GM23338 (cell line): ENCODE results near the gene MCAT. TPM values are rescaled to one million over a fixed set of nuclear protein-coding genes. Genes with fewer than 3 reads are reported as not detected.

Source experiments
- ATAC-seq: fragments of 200-7000 bp; cut with Tn5 transposase; 3 replicates; pipeline ENCODE4 v1.9.1; 2020
- DNase-seq: peaks from one replicate; pipeline ENCODE4 v3.0.0-alpha.2; 2015; ENCODE audit warnings: low spot score
- H2AFZ ChIP-seq: fragments of 200-600 bp; sonication (generic); 2 replicates; pipeline ENCODE4 v1.8.0; 2016; ENCODE audit warnings: antibody characterized with exemption, mild to moderate bottlenecking, moderate library complexity
- H3F3A ChIP-seq: fragments of 200-600 bp; sonication (generic); replicated peaks from 2 replicates; pipeline ENCODE4 v1.8.0; 2017; ENCODE audit warnings: antibody characterized with exemption, mixed run types, low read depth
- H3K27ac ChIP-seq: fragments of 200-600 bp; sonication (generic); 2 replicates; pipeline ENCODE4 v1.6.1; 2016; ENCODE audit warnings: low read depth
- H3K27me3 ChIP-seq: fragments of 200-600 bp; sonication (generic); 2 replicates; pipeline ENCODE4 v1.8.0; 2016; ENCODE audit warnings: mild to moderate bottlenecking, mixed run types, moderate library complexity; ENCODE audit not compliant: insufficient read depth
- H3K36me3 ChIP-seq: fragments of 200-600 bp; sonication (generic); 2 replicates; pipeline ENCODE4 v1.8.0; 2016; ENCODE audit warnings: mild to moderate bottlenecking; ENCODE audit not compliant: insufficient read depth
- H3K4me1 ChIP-seq: fragments of 200-600 bp; sonication (generic); 2 replicates; pipeline ENCODE4 v1.8.0; 2016; ENCODE audit warnings: mild to moderate bottlenecking, moderate library complexity; ENCODE audit not compliant: insufficient read depth
- H3K4me2 ChIP-seq: fragments of 200-600 bp; sonication (generic); 2 replicates; pipeline ENCODE4 v1.7.1; 2017; ENCODE audit warnings: mixed run types
- H3K4me3 ChIP-seq: fragments of 200-600 bp; sonication (generic); 2 replicates; pipeline ENCODE4 v1.6.1; 2016; ENCODE audit warnings: mixed run types
- H3K79me2 ChIP-seq: fragments of 200-600 bp; sonication (generic); replicated peaks from 2 replicates; pipeline ENCODE4 v1.8.0; 2017; ENCODE audit warnings: mild to moderate bottlenecking; ENCODE audit not compliant: insufficient read depth
- H3K9me2 ChIP-seq: fragments of 200-600 bp; sonication (generic); 2 replicates; pipeline ENCODE4 v1.8.0; 2017; ENCODE audit not compliant: insufficient read depth
- H4K20me1 ChIP-seq: fragments of 200-600 bp; sonication (generic); replicated peaks from 2 replicates; pipeline ENCODE4 v1.8.0; 2017; ENCODE audit warnings: mild to moderate bottlenecking; ENCODE audit not compliant: insufficient read depth
- H3K27ac Mint-ChIP-seq: 2 replicates; pipeline ENCODE4 v1.8.0; 2020; ENCODE audit warnings: inconsistent platforms, mild to moderate bottlenecking, moderate library complexity, mixed read lengths
- H3K27me3 Mint-ChIP-seq: 3 replicates; pipeline ENCODE4 v1.8.0; 2022; ENCODE audit warnings: low read depth, mild to moderate bottlenecking, moderate library complexity, mixed read lengths, inconsistent platforms; ENCODE audit not compliant: insufficient read depth, poor library complexity
- H3K36me3 Mint-ChIP-seq: 3 replicates; pipeline ENCODE4 v1.8.0; 2021; ENCODE audit warnings: low read depth, mild to moderate bottlenecking, inconsistent platforms, moderate library complexity, mixed read lengths
- H3K4me1 Mint-ChIP-seq: 3 replicates; pipeline ENCODE4 v1.8.0; 2020; ENCODE audit warnings: mild to moderate bottlenecking, inconsistent platforms, mixed read lengths
- H3K4me3 Mint-ChIP-seq: 3 replicates; pipeline ENCODE4 v1.8.0; 2021; ENCODE audit warnings: moderate library complexity, mild to moderate bottlenecking, inconsistent platforms, mixed read lengths
- H3K9me3 Mint-ChIP-seq: 3 replicates; pipeline ENCODE4 v1.8.0; 2020; ENCODE audit warnings: moderate library complexity, mild to moderate bottlenecking, inconsistent platforms, mixed read lengths
- CREB1 ChIP-seq: fragments of 250-450 bp; sonication (Bioruptor Pico); IDR thresholded peaks from 2 replicates; pipeline ENCODE4 v1.5.0; 2020; ENCODE audit warnings: low read depth, mild to moderate bottlenecking, moderate library complexity
- ETS1 ChIP-seq: IDR thresholded peaks from 2 replicates; pipeline ENCODE4 v1.6.1; 2016; ENCODE audit warnings: antibody characterized with exemption
- NANOG ChIP-seq: IDR thresholded peaks from 2 replicates; pipeline ENCODE4 v1.6.1; 2016; ENCODE audit warnings: antibody characterized with exemption, borderline replicate concordance
- POLR2AphosphoS5 ChIP-seq: IDR thresholded peaks from 2 replicates; pipeline ENCODE4 v1.6.1; 2016; ENCODE audit warnings: antibody characterized with exemption, low read depth
- REST ChIP-seq: IDR thresholded peaks from one replicate; pipeline ENCODE4 v1.6.1; 2018; ENCODE audit warnings: antibody characterized with exemption; ENCODE audit not compliant: unreplicated experiment
- STAT1 ChIP-seq: IDR thresholded peaks from one replicate; pipeline ENCODE4 v1.6.1; 2016; ENCODE audit warnings: antibody characterized with exemption; ENCODE audit not compliant: unreplicated experiment
- ZNF114 ChIP-seq: fragments of 250-450 bp; sonication (Bioruptor Pico); IDR thresholded peaks from 2 replicates; pipeline ENCODE4 v1.5.0; 2020; ENCODE audit warnings: mild to moderate bottlenecking, moderate library complexity
- ZNF331 ChIP-seq: fragments of 250-450 bp; sonication (Bioruptor Pico); IDR thresholded peaks from 2 replicates; pipeline ENCODE4 v1.5.0; 2020; ENCODE audit warnings: low read depth, mild to moderate bottlenecking, moderate library complexity
- polyA plus RNA-seq: library from polyadenylated mRNA; unstranded; fragments of >200 nt; fragmentation: Nextera tagmentation; extraction: Ambion mirVana; gene quantifications from 2 replicates; pipeline ENCODE4 v1.2.1, GENCODE V29; 2016
- total RNA-seq: library from RNA; depleted of rRNA; stranded (reverse); fragments of >200 nt; shearing (Covaris generic); gene quantifications from 2 replicates; pipeline ENCODE4 v1.2.3, GENCODE V29; 2014
- TF ChIP-seq, protein P1 (sequence below), 2 experiments: fragments of 200-600 bp in 1 of 2; sonication (generic) in 1 of 2; conservative IDR thresholded peaks; 2 replicates each; pipeline versions ENCODE4 v1.5.1 to v1.6.1; 2016 to 2017; ENCODE audit warnings: antibody characterized with exemption in 2 of 2, low read depth in 2 of 2, mild to moderate bottlenecking in 2 of 2, moderate library complexity in 1 of 2

Gene MCAT
- total and polyA plus RNA-seq, 2 experiments from 2014 or later: 9.7 to 16.9 TPM

- TF ChIP-seq ZNF114: no peak
- TF ChIP-seq, protein P1, sequence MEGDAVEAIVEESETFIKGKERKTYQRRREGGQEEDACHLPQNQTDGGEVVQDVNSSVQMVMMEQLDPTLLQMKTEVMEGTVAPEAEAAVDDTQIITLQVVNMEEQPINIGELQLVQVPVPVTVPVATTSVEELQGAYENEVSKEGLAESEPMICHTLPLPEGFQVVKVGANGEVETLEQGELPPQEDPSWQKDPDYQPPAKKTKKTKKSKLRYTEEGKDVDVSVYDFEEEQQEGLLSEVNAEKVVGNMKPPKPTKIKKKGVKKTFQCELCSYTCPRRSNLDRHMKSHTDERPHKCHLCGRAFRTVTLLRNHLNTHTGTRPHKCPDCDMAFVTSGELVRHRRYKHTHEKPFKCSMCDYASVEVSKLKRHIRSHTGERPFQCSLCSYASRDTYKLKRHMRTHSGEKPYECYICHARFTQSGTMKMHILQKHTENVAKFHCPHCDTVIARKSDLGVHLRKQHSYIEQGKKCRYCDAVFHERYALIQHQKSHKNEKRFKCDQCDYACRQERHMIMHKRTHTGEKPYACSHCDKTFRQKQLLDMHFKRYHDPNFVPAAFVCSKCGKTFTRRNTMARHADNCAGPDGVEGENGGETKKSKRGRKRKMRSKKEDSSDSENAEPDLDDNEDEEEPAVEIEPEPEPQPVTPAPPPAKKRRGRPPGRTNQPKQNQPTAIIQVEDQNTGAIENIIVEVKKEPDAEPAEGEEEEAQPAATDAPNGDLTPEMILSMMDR (conservative IDR thresholded peaks at IDR 0.05; ENCODE audit: low read depth in 2 of 2): no peak
Measured at GRCh38 chr22:43174941-43175531, 31.8 kb upstream of the MCAT start (continued).

DNA sequence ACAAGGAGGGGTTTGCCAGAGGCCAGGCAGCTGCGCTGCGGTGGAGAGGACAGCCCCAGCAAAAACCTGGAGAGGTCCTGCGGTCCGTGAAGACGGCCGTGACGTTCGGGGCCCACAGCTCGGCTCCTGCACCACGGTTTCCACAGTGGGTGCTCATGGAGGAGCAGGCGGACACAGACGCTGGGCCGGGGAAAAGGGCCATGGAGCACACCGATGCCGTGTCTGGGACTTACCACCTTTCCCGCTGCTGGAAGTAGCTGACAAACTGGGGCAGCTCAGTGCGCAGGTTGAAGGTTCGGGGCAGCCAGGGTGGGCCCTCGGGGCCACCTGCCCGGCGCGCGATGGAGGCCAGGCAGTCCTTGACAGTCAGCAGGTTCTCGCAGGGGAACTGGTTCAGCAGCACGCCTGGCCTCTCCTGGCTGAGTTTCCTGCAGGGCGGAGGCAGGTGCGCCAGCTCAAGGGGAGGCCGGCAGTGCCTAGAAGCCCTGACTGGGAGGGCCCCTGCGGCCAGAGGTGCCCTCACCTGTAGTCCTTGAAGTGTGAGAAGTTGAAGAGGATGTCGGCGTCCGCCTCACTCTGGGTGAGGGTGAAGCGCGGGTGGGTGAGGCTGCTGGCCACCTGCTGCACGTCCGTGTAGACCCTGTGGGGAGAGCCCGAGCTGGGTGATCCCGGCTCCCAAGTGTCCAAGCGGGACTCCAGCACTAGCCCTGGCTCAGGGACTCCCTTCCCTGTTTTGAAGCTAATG lies 30.9 kb upstream of the MCAT start:
- peaks cover 8% of the 10 kb centered on the region for H3K27me3 Mint-ChIP-seq
- Histone ChIP-seq H4K20me1 (no peaks in the 10 kb centered on the region), H3K36me3 (peaks cover 13% of the 10 kb centered on the region; the same call in 1 of the 2 replicates), H3K4me3 (no peak overlapping the region), H3K27me3 (no peaks in the 10 kb centered on the region), H3K9me2 (no peaks in the 10 kb centered on the region), H3K79me2 (no peaks in the 10 kb centered on the region), H3F3A (no peaks in the 10 kb centered on the region), H2AFZ (no peak overlapping the region), H3K27ac (no peak overlapping the region), H3K4me2 (no peak overlapping the region), H3K4me1 (no peaks in the 10 kb centered on the region)
- no peak overlapping the region for H3K4me3 Mint-ChIP-seq
- no peaks in the 10 kb centered on the region for H3K4me1 Mint-ChIP-seq
- DNase-seq: no peak
- no peaks in the 10 kb centered on the region; the same call in 2 of the 3 replicates for H3K9me3 Mint-ChIP-seq
- H3K36me3 Mint-ChIP-seq: peaks cover 76% of the 10 kb centered on the region
- no peak for ATAC-seq
- H3K27ac Mint-ChIP-seq: no peak overlapping the region
- TF ChIP-seq ZNF114 (no peak), REST (no peak), CREB1 (no peak), POLR2AphosphoS5 (no peak)

GRCh38 chr22:43173566-43173965 lies 30.4 kb upstream of the MCAT start:
- H3K36me3 Mint-ChIP-seq: peaks cover 74% of the 10 kb centered on the region
- H3K4me3 ChIP-seq: no peak overlapping the region
- DNase-seq (no peak), ATAC-seq (no peak)
- H3K36me3 ChIP-seq: peaks cover 13% of the 10 kb centered on the region; the same call in 1 of the 2 replicates
- H3K4me3 Mint-ChIP-seq: no peak overlapping the region
- H3K4me1 Mint-ChIP-seq: no peaks in the 10 kb centered on the region
- no peak overlapping the region for H3K27ac Mint-ChIP-seq
- no peak overlapping the region for H3K4me2 ChIP-seq
- H3K27me3 ChIP-seq: no peaks in the 10 kb centered on the region
- H4K20me1 ChIP-seq: no peaks in the 10 kb centered on the region
- H3K9me2 ChIP-seq: no peaks in the 10 kb centered on the region
- H3K4me1 ChIP-seq: no peaks in the 10 kb centered on the region
- H3K27ac ChIP-seq: no peak overlapping the region
- H2AFZ ChIP-seq: no peak overlapping the region
- no peaks in the 10 kb centered on the region for H3F3A ChIP-seq
- no peaks in the 10 kb centered on the region for H3K79me2 ChIP-seq
- no peaks in the 10 kb centered on the region; the same call in 2 of the 3 replicates for H3K9me3 Mint-ChIP-seq
- peaks cover 6% of the 10 kb centered on the region for H3K27me3 Mint-ChIP-seq
- TF ChIP-seq ZNF331 (CRISPR knock-in tag) (no peak), ETS1 (no peak), NANOG (no peak), POLR2AphosphoS5 (no peak), STAT1 (no peak), ZNF114 (no peak)
